GM21528 (cell line): ENCODE data around the gene GPR162.

Experiments used
- ATAC-seq: cut with Tn5 transposase; IDR thresholded peaks from one replicate; pipeline ENCODE4 v1.9.1; 2021; ENCODE audit warnings: mild to moderate bottlenecking, moderate library complexity; ENCODE audit not compliant: unreplicated experiment, low FRiP score

Gene GPR162

DNA sequence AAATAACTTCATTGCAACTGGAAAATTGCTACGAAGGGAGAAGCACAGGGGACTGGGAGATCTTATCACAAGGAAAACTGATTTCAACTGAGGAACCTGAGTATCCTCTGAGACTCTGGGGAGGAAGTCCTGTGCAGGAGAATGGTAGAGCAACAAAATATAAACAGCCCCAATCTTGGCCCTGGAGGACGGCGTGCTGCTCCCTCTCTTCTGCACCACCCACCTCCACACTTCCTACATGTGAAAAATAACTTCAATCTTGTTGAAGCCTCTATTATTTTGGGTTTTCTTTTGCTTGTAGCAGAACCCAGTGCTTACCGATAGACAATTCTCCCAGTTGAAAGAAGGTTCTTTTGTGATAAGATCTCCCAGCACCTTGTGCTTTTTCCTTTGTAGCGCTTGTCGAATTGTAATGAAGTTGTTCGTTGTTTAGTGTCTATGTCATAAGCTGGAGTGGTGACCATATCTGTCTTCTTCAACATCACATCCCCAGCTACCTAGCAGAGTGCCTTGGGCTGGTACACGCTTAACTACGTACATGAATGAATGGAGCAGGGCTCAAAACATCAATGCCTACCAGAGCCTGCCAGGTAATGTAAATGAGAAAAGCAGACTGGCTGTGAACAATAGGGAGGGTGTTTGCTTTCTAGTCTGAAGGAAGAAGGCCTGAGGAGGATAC lies 35.1 kb upstream of the GPR162 start:
- no peak for ATAC-seq

DNA sequence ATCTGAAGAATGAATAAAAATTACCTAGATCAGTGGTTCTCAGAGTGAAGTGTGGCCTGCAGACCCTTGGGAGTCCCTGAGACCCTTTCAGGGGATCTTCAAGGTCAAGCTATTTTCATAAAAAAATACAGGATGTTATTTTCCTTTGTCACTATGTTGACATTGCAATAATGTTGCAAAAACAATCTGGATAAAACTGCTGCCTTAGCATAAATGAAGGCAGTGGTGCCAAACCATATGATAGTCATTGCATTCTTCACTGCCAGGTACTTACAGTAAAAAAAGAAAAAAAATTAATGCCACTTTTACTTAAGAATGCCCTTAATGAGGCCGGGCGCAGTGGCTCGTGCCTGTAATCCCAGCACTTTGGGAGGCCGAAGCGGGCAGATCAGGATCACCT lies 34.3 kb upstream of the GPR162 start:
- no peak for ATAC-seq

- no peak for ATAC-seq
Measured at GRCh38 chr12:6788972-6789924, 32.4 kb upstream of the GPR162 start, which contains the start of gene CD4. Gene CD4 (plus strand): TSS chr12:6789528. CDS start chr12:6800139, 10,611 bp downstream.

DNA sequence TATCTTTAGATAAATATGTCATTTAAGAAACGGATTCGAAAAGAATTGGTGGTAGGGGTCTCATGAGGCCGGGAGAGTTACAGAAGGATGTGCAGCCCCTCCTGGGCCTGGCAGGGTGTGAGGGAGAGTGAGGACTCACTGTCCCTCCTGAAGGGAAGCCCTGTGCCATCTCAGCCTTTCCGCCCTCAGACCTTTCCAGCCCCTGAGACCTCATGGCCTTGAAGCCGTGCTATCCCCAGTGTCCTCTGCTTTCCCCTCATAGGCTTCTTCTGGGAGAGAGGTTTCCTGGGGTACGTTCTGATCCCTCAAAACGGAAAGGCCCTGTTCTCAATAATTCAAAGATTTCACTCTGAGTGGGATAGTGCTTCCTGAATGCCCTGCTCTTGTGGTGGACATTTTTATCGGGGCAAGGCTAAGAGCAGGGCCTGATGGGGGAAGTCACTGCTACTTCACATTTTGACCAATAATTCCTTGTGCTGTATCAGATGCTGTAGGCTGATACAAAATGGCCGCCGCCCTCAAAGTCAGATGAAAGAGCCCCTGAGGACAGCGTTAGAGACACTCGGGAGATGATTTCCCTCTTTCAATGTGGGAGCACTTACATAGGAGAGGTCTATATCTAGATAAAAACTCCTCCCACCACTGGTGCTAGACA lies 31.0 kb upstream of the GPR162 start:
- ATAC-seq, result no peak

GRCh38 chr12:6791931-6792520 lies 29.6 kb upstream of the GPR162 start:
- no peak for ATAC-seq

DNA sequence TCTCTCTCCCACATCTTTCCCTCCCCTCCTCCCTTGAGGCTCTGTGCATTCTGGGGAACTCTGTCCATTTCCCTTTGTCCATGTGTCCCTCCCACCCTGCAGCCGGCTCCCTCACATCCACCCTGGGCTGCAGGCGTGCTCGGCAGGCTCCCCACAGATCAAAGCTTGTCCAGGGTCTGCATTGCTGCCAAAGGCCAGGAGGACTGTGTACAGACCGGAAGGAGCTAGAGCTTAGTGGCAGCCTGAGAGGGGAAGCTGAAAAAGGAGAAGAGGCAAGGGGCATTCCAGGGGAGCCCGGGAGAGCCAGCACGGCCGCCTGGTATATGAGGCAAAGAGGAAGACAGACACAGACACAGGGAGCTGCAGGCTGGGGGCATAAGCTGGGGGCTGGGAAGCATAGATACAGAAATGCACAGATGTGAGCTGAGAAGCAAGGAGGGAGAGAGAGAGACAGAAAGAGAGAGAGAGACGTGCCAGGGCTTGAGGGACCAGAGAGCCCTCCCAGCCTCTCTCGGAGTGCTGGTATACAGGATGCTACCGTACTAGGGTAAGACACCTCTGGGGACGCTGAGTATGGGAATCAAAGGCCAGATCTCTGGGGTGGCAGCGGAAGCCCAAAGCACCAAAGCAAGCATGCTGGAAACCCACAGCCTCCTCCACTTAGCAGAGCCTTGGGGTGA lies 29.0 kb upstream of the GPR162 start:
- no peak for ATAC-seq

DNA sequence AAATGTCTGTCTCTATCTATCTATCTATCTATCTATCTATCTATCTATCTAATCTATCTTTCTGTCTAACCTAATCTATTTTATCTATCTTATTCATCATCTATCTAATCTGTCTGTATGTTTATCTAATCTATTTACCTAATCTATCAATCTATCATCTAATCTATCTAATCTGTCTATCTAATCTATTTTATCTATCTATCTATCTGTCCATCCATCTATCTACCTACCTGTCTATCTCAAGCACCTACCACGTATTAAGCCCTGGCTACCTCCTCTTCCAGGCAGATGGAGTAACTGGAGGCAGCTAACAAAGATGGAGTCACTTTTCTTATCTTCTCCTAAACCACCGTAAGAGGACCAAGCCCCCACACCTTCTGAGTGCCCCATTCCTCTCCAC lies 26.5 kb upstream of the GPR162 start:
- no peak for ATAC-seq

- ATAC-seq, result no peak
Measured at GRCh38 chr12:6796576-6796975, 25.0 kb upstream of the GPR162 start.

DNA sequence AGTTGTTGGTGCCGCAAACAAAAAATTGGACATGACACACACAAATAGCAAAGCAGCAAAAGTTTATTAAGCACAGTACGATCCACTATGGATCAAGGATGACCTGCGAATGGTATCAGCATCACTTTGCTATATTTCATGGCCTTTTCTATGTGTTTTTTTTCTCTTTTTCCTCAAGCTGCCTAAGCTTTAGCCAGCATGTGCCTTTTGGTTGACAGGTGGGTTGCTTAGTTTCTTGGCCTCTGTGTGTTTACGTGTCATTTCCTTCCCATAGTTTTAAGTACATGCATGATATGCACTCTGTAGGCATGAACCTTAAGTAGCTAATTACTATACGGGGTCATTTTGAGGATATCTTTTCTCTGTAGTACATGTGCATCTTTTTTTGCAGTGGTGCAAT lies 22.5 kb upstream of the GPR162 start:
- ATAC-seq, result no peak

GRCh38 chr12:6807170-6807569 lies 14.5 kb upstream of the GPR162 start:
- no peak for ATAC-seq

DNA sequence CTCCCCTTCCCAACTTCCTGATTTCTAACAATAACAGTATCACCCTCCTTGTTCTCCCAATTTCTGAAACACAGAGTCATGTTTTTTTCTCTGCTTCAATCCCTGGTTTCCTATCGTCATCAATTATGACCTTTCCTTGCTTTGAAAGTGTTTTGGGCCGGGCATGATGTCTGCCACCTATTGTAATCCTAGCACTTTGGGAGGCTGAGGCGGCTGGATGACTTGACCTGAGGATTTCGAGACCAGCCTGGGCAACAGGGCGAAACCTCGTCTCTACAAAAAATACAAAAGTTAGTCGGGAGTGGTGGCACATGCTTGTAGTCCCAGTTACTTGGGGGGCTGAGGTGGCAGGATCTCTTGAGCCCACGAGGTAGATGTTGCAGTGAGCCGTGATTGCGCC lies 12.6 kb upstream of the GPR162 start:
- ATAC-seq, result no peak

- no peak for ATAC-seq
Measured at GRCh38 chr12:6810758-6811157, 10.9 kb upstream of the GPR162 start.

- ATAC-seq, result no peak
Measured at GRCh38 chr12:6813363-6813762, 8.3 kb upstream of the GPR162 start.

GRCh38 chr12:6816598-6816997 lies 5.0 kb upstream of the GPR162 start:
- no peak for ATAC-seq

- ATAC-seq, result no peak
Measured at GRCh38 chr12:6817098-6817497, 4.5 kb upstream of the GPR162 start.

DNA sequence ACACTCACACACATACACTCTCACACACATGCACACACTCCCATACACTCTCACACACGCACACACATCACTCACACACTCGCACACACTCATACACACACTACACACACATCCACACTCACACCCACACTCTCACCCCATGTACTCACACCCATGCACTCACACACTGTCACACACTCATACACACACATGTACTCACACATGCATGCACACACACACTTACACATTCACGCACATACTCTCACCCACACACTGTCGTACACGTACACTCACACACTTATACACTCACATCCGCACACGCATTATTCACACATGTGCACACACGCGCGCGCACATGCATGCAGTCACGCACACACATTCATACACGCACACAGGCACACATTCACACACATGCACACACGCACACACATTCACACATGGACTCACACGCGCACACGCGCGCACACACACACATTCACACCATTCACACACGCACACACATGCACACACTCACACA lies 3.9 kb upstream of the GPR162 start:
- ATAC-seq, result no peak

DNA sequence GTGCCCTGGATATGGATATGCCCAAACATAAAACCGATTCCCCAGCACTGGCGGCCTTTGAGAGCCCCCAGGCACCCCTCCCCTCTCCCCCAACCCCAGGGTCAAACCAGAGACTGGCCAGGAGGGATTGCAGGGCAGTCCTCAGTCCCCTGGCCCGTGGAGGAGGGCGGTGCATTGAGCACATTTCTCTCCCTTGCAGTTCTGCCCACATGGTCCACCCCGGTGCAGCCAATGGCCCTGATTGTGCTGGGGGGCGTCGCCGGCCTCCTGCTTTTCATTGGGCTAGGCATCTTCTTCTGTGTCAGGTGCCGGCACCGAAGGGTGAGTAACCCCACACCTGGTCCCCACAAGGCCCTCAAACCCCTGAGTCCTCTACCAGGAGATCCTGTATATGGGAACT lies 3.4 kb upstream of the GPR162 start:
- ATAC-seq, result no peak

GRCh38 chr12:6818645-6819044 lies 3.0 kb upstream of the GPR162 start:
- ATAC-seq, result no peak

GRCh38 chr12:6819106-6820030 lies 2.3 kb upstream of the GPR162 start:
- ATAC-seq, result no peak
